ENCODE measurements around the gene CASQ1.
A peak's percentile ranks its signal among the peaks of the same experiment; 100 is the strongest.

Gene CASQ1

GRCh38 chr1:160177667-160178066, 12.7 kb upstream of the CASQ1 start:
- no peaks in the 10 kb centered on the region for H3K36me3 ChIP-seq (replicated peaks)
- no peak for DNase-seq (ENCODE audit: low spot score in 2 of 2)
- no peaks in the 10 kb centered on the region for H3K9me3 ChIP-seq
- H3K27me3 ChIP-seq (ENCODE audit: low read depth): peaks cover 7% of the 10 kb centered on the region; the same call in 1 of the 2 replicates
- H3K4me1 ChIP-seq: no peaks in the 10 kb centered on the region
- in situ Hi-C loops (cut with MboI; ENCODE audit: low sequenced_read_pairs): no loop called here
- H3K4me3 ChIP-seq: no peak overlapping the region

GRCh38 chr1:160178731-160179130, 11.6 kb upstream of the CASQ1 start:
- no peaks in the 10 kb centered on the region for H3K9me3 ChIP-seq

GRCh38 chr1:160179336-160179735, 11.0 kb upstream of the CASQ1 start:
- DNase-seq (ENCODE audit: low spot score in 2 of 2): no peak
- Histone ChIP-seq H3K36me3 (replicated peaks) (no peaks in the 10 kb centered on the region), H3K9me3 (no peaks in the 10 kb centered on the region), H3K4me1 (no peaks in the 10 kb centered on the region), H3K4me3 (no peak overlapping the region), H3K27me3 (ENCODE audit: low read depth) (peaks cover 6% of the 10 kb centered on the region; the same call in 1 of the 2 replicates)
- in situ Hi-C loops (cut with MboI; ENCODE audit: low sequenced_read_pairs): no loop called here

More at GRCh38 chr1:160178731-160179130, 11.6 kb upstream of the CASQ1 start:
- DNase-seq (ENCODE audit: low spot score in 2 of 2): no peak
- Histone ChIP-seq H3K4me3 (no peak overlapping the region), H3K27me3 (ENCODE audit: low read depth) (peaks cover 7% of the 10 kb centered on the region; the same call in 1 of the 2 replicates), H3K36me3 (replicated peaks) (no peaks in the 10 kb centered on the region), H3K4me1 (no peaks in the 10 kb centered on the region)
- in situ Hi-C loops (cut with MboI; ENCODE audit: low sequenced_read_pairs): no loop called here

GRCh38 chr1:160186246-160186645, 4.1 kb upstream of the CASQ1 start:
- Histone ChIP-seq H3K9me3 (no peaks in the 10 kb centered on the region), H3K4me3 (no peak overlapping the region), H3K36me3 (replicated peaks) (no peaks in the 10 kb centered on the region), H3K4me1 (no peaks in the 10 kb centered on the region), H3K27me3 (ENCODE audit: low read depth) (no peaks in the 10 kb centered on the region; the same call in 1 of the 2 replicates)
- in situ Hi-C loops (cut with MboI; ENCODE audit: low sequenced_read_pairs): no loop called here
- DNase-seq (ENCODE audit: low spot score in 2 of 2): no peak

- Histone ChIP-seq H3K36me3 (replicated peaks) (no peaks in the 10 kb centered on the region), H3K27me3 (ENCODE audit: low read depth) (no peaks in the 10 kb centered on the region; the same call in 1 of the 2 replicates), H3K4me1 (no peaks in the 10 kb centered on the region), H3K9me3 (no peaks in the 10 kb centered on the region), H3K4me3 (no peak overlapping the region)
- in situ Hi-C loops (cut with MboI; ENCODE audit: low sequenced_read_pairs): no loop called here
- DNase-seq (ENCODE audit: low spot score in 2 of 2): no peak
Observed at GRCh38 chr1:160186729-160187128, 3.6 kb upstream of the CASQ1 start.

GRCh38 chr1:160187407-160187806, 3.0 kb upstream of the CASQ1 start:
- Histone ChIP-seq H3K9me3 (no peaks in the 10 kb centered on the region), H3K4me3 (no peak overlapping the region), H3K27me3 (ENCODE audit: low read depth) (no peaks in the 10 kb centered on the region; the same call in 1 of the 2 replicates), H3K36me3 (replicated peaks) (no peaks in the 10 kb centered on the region), H3K4me1 (no peaks in the 10 kb centered on the region)
- no peak for DNase-seq (ENCODE audit: low spot score in 2 of 2)
- in situ Hi-C loops (cut with MboI; ENCODE audit: low sequenced_read_pairs): no loop called here

GRCh38 chr1:160188341-160188740, 2.0 kb upstream of the CASQ1 start:
- peaks cover 3% of the 10 kb centered on the region; the same call in 1 of the 2 replicates for H3K4me1 ChIP-seq
- in situ Hi-C loops (cut with MboI; ENCODE audit: low sequenced_read_pairs): no loop called here
- H3K4me3 ChIP-seq: no peak overlapping the region
- peaks cover 2% of the 10 kb centered on the region; the same call in 1 of the 2 replicates for H3K27me3 ChIP-seq (ENCODE audit: low read depth)
- no peaks in the 10 kb centered on the region for H3K36me3 ChIP-seq (replicated peaks)
- DNase-seq (ENCODE audit: low spot score in 2 of 2): no peak
- no peaks in the 10 kb centered on the region for H3K9me3 ChIP-seq

GRCh38 chr1:160191756-160192155, 1.4 kb downstream of the CASQ1 start:
- Histone ChIP-seq H3K9me3 (no peaks in the 10 kb centered on the region), H3K36me3 (replicated peaks) (no peaks in the 10 kb centered on the region), H3K4me3 (no peak overlapping the region), H3K4me1 (peaks cover 4% of the 10 kb centered on the region; the same call in 1 of the 2 replicates), H3K27me3 (ENCODE audit: low read depth) (peaks cover 2% of the 10 kb centered on the region; the same call in 1 of the 2 replicates)
- DNase-seq (ENCODE audit: low spot score in 2 of 2): no peak
- in situ Hi-C loops (cut with MboI; ENCODE audit: low sequenced_read_pairs): loop anchor here (5.0 kb wide), 1 partner anchor 101 kb away; no protein-coding TSS in a partner anchor

- Histone ChIP-seq H3K9me3 (no peaks in the 10 kb centered on the region), H3K27me3 (ENCODE audit: low read depth) (peaks cover 2% of the 10 kb centered on the region; the same call in 1 of the 2 replicates), H3K36me3 (replicated peaks) (no peaks in the 10 kb centered on the region), H3K4me3 (no peak overlapping the region), H3K4me1 (peaks cover 4% of the 10 kb centered on the region; the same call in 1 of the 2 replicates)
- DNase-seq (ENCODE audit: low spot score in 2 of 2): no peak
- in situ Hi-C loops (cut with MboI; ENCODE audit: low sequenced_read_pairs): loop anchor here (5.0 kb wide), 1 partner anchor 100 kb away; no protein-coding TSS in a partner anchor
Observed at GRCh38 chr1:160192234-160192633, 1.9 kb downstream of the CASQ1 start.

GRCh38 chr1:160193091-160193819, 2.9 kb downstream of the CASQ1 start:
- peaks cover 4% of the 10 kb centered on the region; the same call in 1 of the 2 replicates for H3K4me1 ChIP-seq
- H3K4me3 ChIP-seq: no peak overlapping the region
- no peaks in the 10 kb centered on the region for H3K36me3 ChIP-seq (replicated peaks)
- H3K27me3 ChIP-seq (ENCODE audit: low read depth): peaks cover 2% of the 10 kb centered on the region; the same call in 1 of the 2 replicates
- H3K9me3 ChIP-seq: no peaks in the 10 kb centered on the region
- in situ Hi-C loops (cut with MboI; ENCODE audit: low sequenced_read_pairs): loop anchor here (5.0 kb wide), 1 partner anchor 99 kb away; no protein-coding TSS in a partner anchor
- peak; percentile 72 to 93 for DNase-seq (ENCODE audit: low spot score in 2 of 2)

GRCh38 chr1:160193832-160194736, 3.7 kb downstream of the CASQ1 start:
- no peak overlapping the region for H3K4me3 ChIP-seq
- in situ Hi-C loops (cut with MboI; ENCODE audit: low sequenced_read_pairs): loop anchor here (5.0 kb wide), 1 partner anchor 98 kb away; no protein-coding TSS in a partner anchor

GRCh38 chr1:160194737-160195059, 4.3 kb downstream of the CASQ1 start:
- no peak overlapping the region for H3K4me3 ChIP-seq
- peaks cover 4% of the 10 kb centered on the region; the same call in 1 of the 2 replicates for H3K4me1 ChIP-seq
- H3K27me3 ChIP-seq (ENCODE audit: low read depth): peaks cover 2% of the 10 kb centered on the region; the same call in 1 of the 2 replicates
- no peak for DNase-seq (ENCODE audit: low spot score in 2 of 2)
- in situ Hi-C loops (cut with MboI; ENCODE audit: low sequenced_read_pairs): loop anchor here (5.0 kb wide), 1 partner anchor 98 kb away; no protein-coding TSS in a partner anchor
- H3K36me3 ChIP-seq (replicated peaks): no peaks in the 10 kb centered on the region
- no peaks in the 10 kb centered on the region for H3K9me3 ChIP-seq

More at GRCh38 chr1:160193832-160194736, 3.7 kb downstream of the CASQ1 start:
- Histone ChIP-seq H3K9me3 (no peaks in the 10 kb centered on the region), H3K27me3 (ENCODE audit: low read depth) (peaks cover 2% of the 10 kb centered on the region; the same call in 1 of the 2 replicates), H3K36me3 (replicated peaks) (no peaks in the 10 kb centered on the region), H3K4me1 (peaks cover 4% of the 10 kb centered on the region; the same call in 1 of the 2 replicates)
- DNase-seq (ENCODE audit: low spot score in 2 of 2): no peak

GRCh38 chr1:160196143-160196542, 5.8 kb downstream of the CASQ1 start:
- in situ Hi-C loops (cut with MboI; ENCODE audit: low sequenced_read_pairs): no loop called here
- Histone ChIP-seq H3K4me1 (peaks cover 4% of the 10 kb centered on the region; the same call in 1 of the 2 replicates), H3K4me3 (no peak overlapping the region), H3K27me3 (ENCODE audit: low read depth) (peaks cover 2% of the 10 kb centered on the region; the same call in 1 of the 2 replicates), H3K36me3 (replicated peaks) (no peaks in the 10 kb centered on the region), H3K9me3 (no peaks in the 10 kb centered on the region)
- DNase-seq (ENCODE audit: low spot score in 2 of 2): no peak

Measured in HAP-1 (cell line).